COLO668 (cell line): ENCODE measurements around the gene EPB41L2.
"Not testable (repeated sequence)": the region's sequence is repeated elsewhere in the genome, so short reads cannot be mapped to it uniquely, and the experiment has no call there.

ENCODE experiments used
- DNase-seq: peaks from one replicate; lab custom pipeline; 2025; ENCODE audit not compliant: unreplicated experiment; lab: John Stamatoyannopoulos, UW

Gene EPB41L2

GRCh38 chr6:131004936-131005335 is 58.1 kb downstream of the EPB41L2 start:
- DNase-seq = no peak

- DNase-seq = no peak
Observed at GRCh38 chr6:131004387-131004755, 58.7 kb downstream of the EPB41L2 start.

- DNase-seq = no peak
Observed at GRCh38 chr6:131003488-131004386, 59.3 kb downstream of the EPB41L2 start.

GRCh38 chr6:131002661-131002980 is 60.4 kb downstream of the EPB41L2 start:
- DNase-seq = no peak

- no peak for DNase-seq
Observed at GRCh38 chr6:131001945-131002660, 60.9 kb downstream of the EPB41L2 start.

- no peak for DNase-seq
Observed at GRCh38 chr6:131001111-131001736, 61.8 kb downstream of the EPB41L2 start.

- DNase-seq = no peak
Observed at GRCh38 chr6:131000544-131000943, 62.5 kb downstream of the EPB41L2 start.

GRCh38 chr6:130997061-130997753 is 65.8 kb downstream of the EPB41L2 start:
- DNase-seq = no peak

GRCh38 chr6:130996635-130997034 is 66.4 kb downstream of the EPB41L2 start:
- DNase-seq = no peak

GRCh38 chr6:130995783-130996447 is 67.1 kb downstream of the EPB41L2 start:
- no peak for DNase-seq

- DNase-seq = no peak
Observed at GRCh38 chr6:130994319-130995097, 68.5 kb downstream of the EPB41L2 start.

- DNase-seq = no peak
Observed at GRCh38 chr6:130993292-130993765, 69.7 kb downstream of the EPB41L2 start.

- DNase-seq = no peak
Observed at GRCh38 chr6:130991422-130992137, 71.5 kb downstream of the EPB41L2 start.

- DNase-seq = not testable (repeated sequence)
Observed at GRCh38 chr6:130987539-130987938, 75.5 kb downstream of the EPB41L2 start.

GRCh38 chr6:130985115-130985514 is 77.9 kb downstream of the EPB41L2 start:
- no peak for DNase-seq

GRCh38 chr6:130982941-130983456 is 80.0 kb downstream of the EPB41L2 start:
- DNase-seq = no peak

- no peak for DNase-seq
Observed at GRCh38 chr6:130982135-130982534, 80.9 kb downstream of the EPB41L2 start.

- no peak for DNase-seq
Observed at GRCh38 chr6:130981409-130981808, 81.6 kb downstream of the EPB41L2 start.
